Pancreas (tissue), 10 donors: ENCODE measurements around the gene CYP4A22. TPM values are rescaled to one million over a fixed set of nuclear protein-coding genes. Genes with fewer than 3 reads are reported as not detected.

Experiments used
- ATAC-seq, 4 donors: fragments of 200-7000 bp; cut with Tn5 transposase; one replicate each; pipeline versions ENCODE4 v1.8.0 to v1.9.1; 2020; ENCODE audit warnings: mild to moderate bottlenecking in 4 of 4, moderate library complexity in 4 of 4
- DNase-seq, 6 donors: peaks; one replicate each; pipeline ENCODE4 v3.0.0-alpha.2; 2020
- FAIRE-seq: peaks from 2 replicates; lab custom pipeline; 2012; peaks lifted over from hg19 to GRCh38; lab: Jason Lieb, UNC
- H3K27ac ChIP-seq, 4 donors: fragments of 200-600 bp; sonication (generic); 1 replicate in 3 of 4; 2 replicates in 1 of 4; pipeline versions ENCODE4 v1.5.0 to v1.8.0; 2020
- H3K27me3 ChIP-seq, 4 donors: fragments of 200-600 bp; one replicate each; pipeline ENCODE4 v1.8.0; 2021
- H3K36me3 ChIP-seq, 3 donors: fragments of 200-600 bp; sonication (generic) in 1 of 3; one replicate each; pipeline versions ENCODE4 v1.5.0 to v1.8.0; 2020 to 2021
- H3K4me1 ChIP-seq, 3 donors: fragments of 200-600 bp; one replicate each; pipeline ENCODE4 v1.8.0; 2021
- H3K4me3 ChIP-seq, 4 donors: fragments of 200-600 bp; sonication (generic) in 2 of 4; one replicate each; pipeline versions ENCODE4 v1.5.0 to v1.8.0; 2020 to 2021
- H3K9me3 ChIP-seq, 4 donors: fragments of 200-600 bp; one replicate each; pipeline ENCODE4 v1.8.0; 2021
- CTCF ChIP-seq, 4 donors: fragments of 200-600 bp; sonication (generic) in 3 of 4; IDR thresholded peaks; one replicate each; pipeline versions ENCODE4 v1.5.0 to v1.8.0; 2021; ENCODE audit warnings: antibody characterized with exemption in 4 of 4
- WGBS, 2 donors: extraction: QIAGEN DNeasy Blood & Tissue Kit; methylation state at CpG; one replicate each; pipeline ENCODE4 v1.1.7; 2013; 5-methylcytosine and 5-hydroxymethylcytosine counted together
- intact Hi-C, 3 donors: fragments of 100-400 bp; cut with DNase I; formaldehyde crosslinking; loops; one replicate each; pipeline versions ENCODE4 v1.11.1 to v1.14.2; 2022
- polyA plus RNA-seq, 2 donors: library from polyadenylated mRNA; stranded (reverse); fragments of 200-250 nt; gene quantifications; one replicate each; pipeline ENCODE4 v1.2.3, GENCODE V29; 2013
- total RNA-seq, 6 donors: library from RNA; stranded (reverse); fragmentation: NEBNext Ultra II Directional in 4 of 6; extraction: Animal tissue kit (Norgen Biotek cat#: 25700) in 4 of 6; gene quantifications; one replicate each; pipeline versions ENCODE4 v1.2.1 to v1.2.4, GENCODE V29; 2021 to 2023
- donor health status: healthy with polysubstance abuse.
- donor health status: DM: no; HTN: no; CAD: no; lungs with moderate emphysema.
- donor health status: DM: no; HTN: no; CAD: no.
- donor health status: control.
- donor health status: control.
- donor health status: Bipolar disorder and iron deficiency.
- donor health status: DM: yes; HTN: yes; CAD: no.
- donor health status: DM: no; HTN: no; CAD: no.
- donor health status: DM: no; HTN: no; CAD: no.
- donor health status: DM: yes; HTN: yes; CAD: no.

CYP4A22 gene
- total and polyA plus RNA-seq, 8 donors, result 0.11 to 0.28 (median 0.19) TPM; not detected in 5

- WGBS, 2 donors, result 82 to 88% methylated on average over 14 of the region's 14 CpGs
- H3K27me3 ChIP-seq, result no peaks in the 10 kb centered on the region
- ATAC-seq (no peak), FAIRE-seq (no peak), DNase-seq (no peak)
- intact Hi-C loops, result loop anchor here in 2 of 3 donors (10.0 kb wide), 4 partner anchors 80 to 540 kb away; partner anchors contain the start of gene FOXE3 (in 1 of the 2)
- no peak overlapping the region for H3K27ac ChIP-seq
- no peaks in the 10 kb centered on the region for H3K36me3 ChIP-seq
- H3K9me3 ChIP-seq, result no peaks in the 10 kb centered on the region
- no peak for TF ChIP-seq CTCF (IDR thresholded peaks at IDR 0.05)
- H3K4me3 ChIP-seq, result no peak overlapping the region
- peaks cover under 1 to 4% (median 1%) of the 10 kb centered on the region in 3 donors for H3K4me1 ChIP-seq
These were observed 47.8 kb downstream of the CYP4A22 start for GRCh38 chr1:47184822-47185677.

- no peaks in the 10 kb centered on the region for H3K36me3 ChIP-seq
- DNase-seq, result no peak
- no peak for ATAC-seq
- H3K27me3 ChIP-seq, result no peaks in the 10 kb centered on the region
- no peak overlapping the region for H3K4me3 ChIP-seq
- no peak for FAIRE-seq
- peaks cover 8 to 11% (median 8%) of the 10 kb centered on the region in 3 donors for H3K4me1 ChIP-seq
- intact Hi-C loops, result loop anchor here in 2 of 3 donors (10.0 kb wide), 4 partner anchors 78 to 538 kb away; partner anchors contain the start of gene FOXE3 (in 1 of the 2)
- TF ChIP-seq CTCF (IDR thresholded peaks at IDR 0.05), result no peak
- WGBS, 2 donors, result 93 to 94% methylated on average over 13 of the region's 13 CpGs
- H3K27ac ChIP-seq, result no peak overlapping the region
- no peaks in the 10 kb centered on the region for H3K9me3 ChIP-seq
These were observed 49.3 kb downstream of the CYP4A22 start for GRCh38 chr1:47186267-47187185.

- no peak for DNase-seq
- 85 to 86% methylated on average over 12 of the region's 12 CpGs for WGBS, 2 donors
- no peaks in the 10 kb centered on the region for H3K9me3 ChIP-seq
- H3K36me3 ChIP-seq, result no peaks in the 10 kb centered on the region
- no peak overlapping the region for H3K4me3 ChIP-seq
- no peaks in the 10 kb centered on the region for H3K27me3 ChIP-seq
- intact Hi-C loops, result loop anchor here in 2 of 3 donors (10.0 kb wide), 4 partner anchors 77 to 537 kb away; partner anchors contain the start of gene FOXE3 (in 1 of the 2)
- peaks cover 8 to 15% (median 14%) of the 10 kb centered on the region in 3 donors for H3K4me1 ChIP-seq
- ATAC-seq, result no peak
- H3K27ac ChIP-seq, result no peak overlapping the region
- FAIRE-seq, result no peak
- no peak for TF ChIP-seq CTCF (IDR thresholded peaks at IDR 0.05)
These were observed 50.1 kb downstream of the CYP4A22 start for GRCh38 chr1:47187231-47187925.

DNA sequence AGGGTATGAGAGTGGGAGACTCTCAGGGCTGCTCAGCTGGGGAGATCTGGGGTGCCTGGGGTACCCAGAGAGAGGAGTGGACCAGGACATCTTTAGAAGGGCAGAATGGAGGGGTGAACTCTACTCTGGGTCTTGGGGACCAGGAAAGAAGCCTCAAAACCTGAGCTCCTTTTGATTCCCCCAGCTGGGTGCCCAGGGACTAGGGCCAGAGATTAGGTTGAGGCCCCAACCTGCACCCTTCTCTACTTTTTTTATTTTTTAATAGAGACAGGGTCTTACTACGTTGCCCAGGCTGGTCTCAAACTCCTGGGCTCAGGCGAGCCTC, 50.6 kb downstream of the CYP4A22 start:
- Histone ChIP-seq H3K4me1 (peaks cover 12 to 19% (median 17%) of the 10 kb centered on the region in 3 donors), H3K36me3 (no peaks in the 10 kb centered on the region), H3K4me3 (no peak overlapping the region), H3K9me3 (no peaks in the 10 kb centered on the region), H3K27ac (no peak overlapping the region), H3K27me3 (no peaks in the 10 kb centered on the region)
- DNase-seq (no peak), FAIRE-seq (no peak), ATAC-seq (no peak)
- no peak for TF ChIP-seq CTCF (IDR thresholded peaks at IDR 0.05)
- intact Hi-C loops, result loop anchor here in 2 of 3 donors (10.0 kb wide), 4 partner anchors 77 to 537 kb away; partner anchors contain the start of gene FOXE3 (in 1 of the 2)
- 81 to 85% methylated on average over 2 of the region's 2 CpGs for whole genome bisulfite sequencing, 2 donors
